Fibroblast of skin of left biceps (primary cell): Measurements from ENCODE around the gene PPP1R1A.

Experiments
- DNase-seq, 2 experiments: peaks; one replicate each; pipeline ENCODE4 v3.0.0-alpha.2; 2013; ENCODE audit warnings: low read depth in 2 of 2

PPP1R1A gene

DNA sequence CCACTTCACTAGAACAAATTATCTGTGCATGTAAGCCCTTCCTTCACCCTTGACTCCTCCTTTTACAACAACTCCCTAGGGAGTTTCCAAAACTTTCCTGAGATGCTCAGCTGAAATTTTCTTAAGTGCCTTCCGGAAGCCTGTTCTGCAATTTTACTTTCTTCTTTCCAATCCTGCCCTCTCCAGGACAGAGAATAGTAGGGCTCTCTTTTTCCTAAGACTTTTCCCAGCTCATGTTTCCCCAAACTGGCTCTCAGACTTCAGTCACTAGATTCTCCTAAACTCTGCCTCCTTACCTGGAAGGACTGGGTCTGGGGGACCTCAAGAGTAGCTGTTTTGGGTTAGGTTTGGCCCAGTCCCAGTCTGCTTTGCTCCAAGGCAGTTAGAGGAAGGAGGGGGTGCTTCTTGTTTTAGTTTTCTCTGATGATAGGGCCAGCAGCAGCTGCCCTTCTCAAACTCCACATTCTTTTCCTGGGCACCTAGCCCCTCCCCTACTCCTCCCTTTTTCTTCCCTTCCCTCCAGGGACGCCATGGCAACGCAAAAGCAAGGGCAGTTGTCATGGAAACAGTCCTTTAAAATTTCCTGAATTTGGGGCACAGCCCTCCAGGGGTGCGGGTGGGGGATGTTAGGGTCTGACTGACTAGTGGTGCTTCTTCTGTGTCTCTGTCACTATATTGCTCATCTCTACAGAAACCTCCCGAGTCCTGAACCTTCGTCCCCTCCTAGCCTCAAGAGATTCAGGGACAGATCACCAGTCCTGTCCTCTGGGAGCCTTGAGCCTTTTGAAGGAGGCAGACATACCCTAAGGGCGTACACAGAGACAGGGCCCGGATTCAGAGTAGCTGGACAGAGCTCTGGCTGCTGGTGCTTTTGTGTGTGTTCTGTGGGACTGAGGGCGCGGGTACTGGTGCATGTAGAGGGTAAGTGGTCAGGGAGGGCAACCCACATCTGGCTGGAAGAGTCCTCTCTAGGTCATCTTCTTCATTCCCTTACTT, 17.0 kb downstream of the PPP1R1A start:
- DNase-seq: no peak

DNA sequence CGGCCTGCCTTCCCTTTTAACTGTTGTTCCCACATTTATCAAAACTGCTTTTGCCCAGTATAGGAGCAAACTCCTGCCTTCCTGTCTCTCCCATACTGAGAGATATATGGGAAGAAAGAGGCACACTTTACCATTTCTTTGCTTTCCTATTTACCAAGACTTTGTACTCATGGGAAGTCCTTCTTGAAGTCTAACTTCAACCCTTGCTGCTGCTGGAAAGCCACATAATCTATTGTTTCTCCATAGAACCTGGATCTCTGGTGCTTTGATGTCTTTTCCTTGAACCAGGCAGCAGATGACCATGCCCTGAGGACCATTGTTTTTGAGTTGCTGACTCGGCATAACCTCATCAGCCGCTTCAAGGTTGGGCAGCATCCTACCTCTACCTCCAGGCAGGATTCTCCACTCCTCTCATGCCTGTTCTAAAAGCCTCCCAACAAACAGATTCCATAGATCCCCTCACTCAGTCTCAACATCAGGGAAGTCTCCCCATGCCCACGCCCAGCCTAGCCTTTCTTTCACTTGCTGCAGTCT, 18.4 kb downstream of the PPP1R1A start:
- DNase-seq: no peak

DNA sequence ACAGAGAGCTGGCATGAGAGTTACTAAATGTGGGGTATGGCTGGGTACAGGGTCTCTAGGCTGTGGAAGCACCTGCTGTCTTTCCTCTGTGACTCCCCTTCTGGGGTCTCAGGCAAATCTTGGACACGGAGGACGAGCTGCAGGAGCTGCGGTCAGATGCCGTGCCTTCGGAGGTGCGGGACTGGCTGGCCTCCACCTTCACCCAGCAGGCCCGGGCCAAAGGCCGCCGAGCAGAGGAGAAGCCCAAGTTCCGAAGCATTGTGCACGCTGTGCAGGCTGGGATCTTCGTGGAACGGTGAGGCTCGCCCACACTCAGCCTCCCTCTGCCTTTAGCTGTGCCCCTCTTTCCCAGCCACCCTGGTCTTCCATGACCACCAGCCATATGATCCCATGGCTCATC, 19.4 kb downstream of the PPP1R1A start:
- no peak for DNase-seq

DNA sequence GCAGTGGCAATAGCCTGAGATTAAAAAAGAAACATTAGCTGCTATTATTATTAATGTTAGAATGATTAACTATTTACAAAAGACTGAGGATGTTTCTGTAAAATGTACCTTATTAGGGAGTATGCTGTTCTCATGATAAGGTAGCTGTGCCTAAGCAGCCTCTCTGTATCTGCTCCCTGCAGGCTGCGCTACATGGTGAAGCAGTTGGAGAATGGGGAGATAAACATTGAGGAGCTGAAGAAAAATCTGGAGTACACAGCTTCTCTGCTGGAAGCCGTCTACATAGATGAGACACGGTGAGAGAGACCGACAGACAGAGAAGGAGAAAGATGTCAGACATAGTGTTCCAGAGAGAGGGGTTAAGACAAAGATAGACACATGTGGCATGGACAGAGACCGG, 21.7 kb downstream of the PPP1R1A start:
- no peak for DNase-seq

DNA sequence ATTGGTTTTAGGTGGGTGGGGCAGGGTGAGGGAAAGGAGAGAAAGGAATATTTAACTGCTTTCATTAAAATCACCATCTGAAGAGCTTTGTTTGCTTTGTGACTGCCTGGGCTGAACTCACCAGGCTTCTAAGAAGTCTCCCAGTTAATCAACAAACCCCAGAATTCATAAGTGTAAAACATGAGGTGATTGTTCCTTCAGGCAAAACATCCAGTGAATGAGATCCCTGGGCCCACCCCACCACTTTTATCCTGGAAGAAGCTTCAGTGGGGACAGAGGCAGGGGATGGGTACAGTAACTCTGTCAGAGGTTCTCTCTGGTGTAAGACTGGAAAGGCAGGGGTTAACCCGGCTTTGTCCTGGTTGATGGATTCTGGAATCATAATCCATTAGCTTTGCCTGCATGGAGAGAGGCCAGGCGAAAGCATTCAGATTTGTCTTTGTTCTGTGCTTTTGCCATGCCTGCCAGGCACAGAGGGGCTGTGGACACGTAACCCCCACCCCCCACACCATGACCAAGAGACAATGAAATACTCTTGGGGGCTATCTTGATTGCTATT, 22.4 kb downstream of the PPP1R1A start:
- no peak for DNase-seq

DNA sequence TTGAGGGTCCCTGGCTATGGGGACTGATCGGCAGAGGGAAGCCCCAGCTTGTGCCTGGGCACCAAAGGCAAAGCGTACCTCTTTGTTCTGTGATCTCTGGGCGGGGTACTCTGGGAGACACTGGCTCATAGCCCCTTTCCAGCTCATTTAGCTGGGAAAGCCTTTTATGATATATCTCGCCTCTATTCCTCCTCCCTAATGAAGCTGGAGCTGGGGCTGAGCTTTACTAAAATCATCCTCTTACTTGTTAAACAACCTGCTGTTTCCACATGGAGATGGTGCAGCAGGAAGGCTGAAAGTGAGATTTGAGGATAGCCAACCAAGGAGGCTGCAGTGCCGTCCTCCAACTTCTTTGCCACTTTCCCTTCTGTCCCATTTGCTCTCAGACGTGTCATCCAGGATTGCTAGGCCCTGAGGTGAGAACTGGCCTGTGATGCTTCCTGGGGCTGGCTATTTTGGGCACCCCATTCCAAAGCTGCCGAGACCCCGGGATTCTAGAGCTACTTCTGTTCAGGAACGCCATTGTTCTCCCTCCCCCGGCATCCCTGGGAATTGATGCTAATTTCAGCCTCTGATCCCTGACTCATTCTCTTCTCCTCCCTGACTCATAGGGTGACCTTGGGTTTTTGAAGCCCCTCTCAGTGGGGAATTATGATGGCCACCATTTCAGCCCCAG, 23.0 kb downstream of the PPP1R1A start:
- no peak for DNase-seq

DNA sequence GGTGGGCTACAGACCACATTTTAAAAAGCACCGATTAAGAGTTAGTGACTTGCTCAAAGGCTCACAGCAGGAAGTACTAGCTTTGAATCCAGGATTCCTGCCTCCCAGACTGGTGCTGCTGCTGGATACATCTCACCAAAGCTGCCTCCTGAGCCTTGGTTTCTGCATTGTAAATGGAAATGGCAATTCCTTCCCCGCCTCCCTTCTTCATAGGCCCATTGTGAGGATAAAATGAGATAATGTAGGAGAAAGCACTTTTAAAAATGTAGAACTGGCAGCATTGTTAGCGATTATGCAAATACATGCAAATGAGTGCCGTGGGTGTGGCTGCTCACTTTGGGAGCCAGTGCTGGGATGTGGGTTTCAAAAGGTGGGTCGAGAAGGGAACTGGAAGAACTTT, 23.7 kb downstream of the PPP1R1A start:
- DNase-seq: no peak

DNA sequence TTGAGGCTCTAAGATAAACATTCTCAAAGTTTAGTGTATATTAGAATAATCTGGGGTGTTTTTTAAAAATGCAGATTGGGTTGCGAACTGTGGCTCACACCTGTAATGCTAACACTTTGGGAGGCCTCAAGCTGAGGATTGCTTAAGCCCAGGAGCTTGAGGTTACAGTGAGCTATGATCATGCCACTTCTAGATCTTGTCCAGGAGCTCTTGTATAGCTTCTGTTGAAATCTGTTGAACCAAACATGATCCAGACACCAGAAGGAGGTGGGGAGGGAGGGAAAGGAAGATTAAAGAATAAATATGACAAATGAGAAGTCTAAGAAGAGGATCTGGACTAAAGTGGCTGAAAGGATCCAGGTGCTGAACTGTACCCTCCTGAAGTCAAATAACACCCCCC, 24.7 kb downstream of the PPP1R1A start:
- DNase-seq: no peak

DNA sequence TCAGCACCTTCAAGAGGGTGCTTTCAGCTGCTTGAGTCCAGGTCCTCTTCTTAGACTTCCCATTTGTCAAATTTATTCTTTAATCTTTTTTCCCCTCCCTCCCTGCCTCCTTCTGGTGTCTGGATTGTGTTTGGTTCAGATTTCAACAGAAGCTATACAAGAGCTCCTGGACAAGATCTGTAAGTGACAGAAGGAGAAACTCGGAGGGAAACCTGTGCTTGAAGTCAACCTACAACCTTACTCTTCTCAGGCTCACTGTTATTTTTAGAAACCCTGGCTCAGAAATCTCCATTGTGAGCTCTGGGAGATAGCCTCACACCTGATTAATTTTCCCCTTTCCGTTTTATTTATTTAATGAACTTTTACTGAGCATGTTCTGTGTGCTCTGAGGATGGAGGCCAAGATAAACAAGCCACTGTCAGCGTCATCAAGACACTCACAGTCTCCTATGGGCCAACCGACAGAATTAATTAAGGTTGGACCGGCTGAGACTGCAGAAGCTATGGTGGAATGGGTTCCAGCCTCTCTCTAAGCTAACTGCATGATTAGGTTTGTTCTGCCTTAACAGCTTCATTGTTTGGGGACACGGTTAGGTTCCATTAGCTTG, 25.6 kb downstream of the PPP1R1A start:
- DNase-seq: no peak

DNA sequence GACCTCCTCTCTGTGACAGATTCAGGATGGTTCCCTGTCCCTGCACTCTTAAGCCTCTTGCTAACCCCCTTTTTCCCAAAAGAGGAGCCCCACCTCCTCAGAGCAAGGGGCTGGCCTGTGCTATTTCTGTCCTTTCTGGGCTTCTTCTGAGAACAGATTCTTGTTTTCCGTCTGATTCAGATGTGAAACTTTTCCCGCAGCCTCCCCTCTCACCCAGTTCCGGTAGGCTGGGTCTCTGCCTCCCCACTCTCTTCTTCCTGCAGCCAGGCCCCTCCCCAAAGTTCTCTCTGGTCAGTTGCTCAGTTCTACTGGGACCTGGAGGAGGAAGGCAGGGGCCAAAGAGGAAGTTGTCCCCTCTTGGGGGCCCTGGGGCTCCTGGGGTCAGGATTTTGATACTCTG, 27.3 kb downstream of the PPP1R1A start:
- DNase-seq: no peak

DNA sequence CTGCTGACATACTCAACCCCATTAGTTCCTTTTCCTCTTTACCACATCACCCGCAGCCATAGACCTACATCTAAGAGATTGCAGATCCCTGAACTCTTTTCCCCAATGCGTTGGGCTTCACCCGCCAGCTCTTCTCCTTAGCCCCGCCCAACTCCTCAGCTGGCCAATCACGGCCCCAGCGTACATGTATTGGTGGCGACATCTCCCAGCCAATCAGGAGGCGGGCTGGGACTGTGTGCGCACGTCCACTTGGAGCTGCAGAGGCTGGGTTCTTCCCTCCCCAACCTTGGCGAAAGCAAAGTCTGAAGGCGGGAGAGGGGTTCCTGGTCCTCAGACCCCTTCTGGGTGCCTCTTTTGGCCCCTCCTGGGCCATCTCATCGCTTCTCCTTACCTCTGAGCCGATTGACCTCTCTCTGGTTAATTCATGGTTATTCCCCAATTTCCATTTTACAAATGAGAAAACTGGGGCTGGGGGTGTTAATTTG, 28.0 kb downstream of the PPP1R1A start:
- DNase-seq: peak; percentile 47 to 49

DNA sequence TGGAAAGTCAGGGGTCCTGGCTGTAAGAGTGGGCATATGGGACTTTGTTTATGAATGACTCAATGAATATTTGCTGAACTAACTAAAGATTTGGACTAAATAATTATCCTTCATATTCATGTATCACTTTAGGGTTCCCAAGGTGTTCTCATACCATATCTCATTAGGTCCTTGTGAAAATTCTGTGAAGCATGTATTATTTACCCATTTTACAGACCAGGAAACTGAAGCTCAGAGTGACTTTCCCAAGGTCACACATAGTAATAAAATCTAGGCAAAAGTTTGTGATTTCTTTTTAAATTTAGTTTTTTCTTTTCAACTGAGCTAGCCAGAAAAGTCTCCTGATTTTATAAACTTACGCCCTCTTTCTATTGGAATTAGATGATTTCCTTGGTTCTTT, 29.7 kb downstream of the PPP1R1A start:
- no peak for DNase-seq

DNA sequence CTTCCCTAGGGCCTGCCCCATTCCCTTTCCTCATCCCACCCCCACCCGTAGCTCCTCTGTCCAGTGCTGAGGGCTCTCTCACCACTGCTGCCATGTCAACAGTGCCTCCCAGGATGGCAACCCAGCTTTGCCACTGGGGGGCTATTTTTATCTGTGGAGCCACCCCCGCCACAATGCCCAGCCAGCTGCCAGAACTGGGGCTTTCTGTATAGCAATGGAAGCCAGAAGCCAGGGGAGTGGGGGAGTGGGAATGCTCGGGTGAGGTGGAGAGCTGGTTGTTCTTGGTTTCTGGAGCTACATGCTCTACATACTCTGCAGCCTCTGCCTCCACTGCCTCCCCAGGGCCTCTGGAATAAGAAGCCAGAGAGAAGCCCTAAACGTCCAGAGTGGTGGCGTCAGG, 30.1 kb downstream of the PPP1R1A start:
- no peak for DNase-seq

DNA sequence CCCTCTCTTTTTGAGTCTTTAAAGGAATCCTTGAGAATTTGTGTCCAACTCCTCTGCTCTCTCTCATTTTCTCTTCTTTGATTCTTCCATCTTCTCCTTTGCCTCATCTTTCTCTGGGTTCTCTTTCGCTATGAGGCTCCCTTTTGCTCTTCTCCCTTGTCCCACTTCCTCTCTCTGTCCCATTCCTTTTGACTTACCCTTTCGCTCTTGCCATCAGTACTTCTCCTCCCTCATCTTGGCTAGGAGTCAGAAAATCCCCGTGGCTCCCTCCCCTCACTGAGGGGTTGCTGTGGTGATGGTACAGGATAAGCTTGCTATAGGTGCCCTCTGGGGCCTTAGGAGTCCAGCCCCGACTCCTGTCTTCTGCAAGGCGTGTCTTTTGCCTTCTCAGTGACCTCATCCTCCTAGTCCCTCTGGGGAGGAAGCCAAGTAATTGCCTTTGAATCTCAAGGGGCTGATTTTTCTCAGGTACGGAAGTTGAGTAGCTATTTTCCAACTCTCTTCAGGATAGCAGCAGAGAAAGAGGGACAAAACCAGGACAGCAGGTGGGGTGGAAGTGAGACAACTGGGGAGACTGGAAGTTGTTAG, 32.7 kb downstream of the PPP1R1A start:
- no peak for DNase-seq

DNA sequence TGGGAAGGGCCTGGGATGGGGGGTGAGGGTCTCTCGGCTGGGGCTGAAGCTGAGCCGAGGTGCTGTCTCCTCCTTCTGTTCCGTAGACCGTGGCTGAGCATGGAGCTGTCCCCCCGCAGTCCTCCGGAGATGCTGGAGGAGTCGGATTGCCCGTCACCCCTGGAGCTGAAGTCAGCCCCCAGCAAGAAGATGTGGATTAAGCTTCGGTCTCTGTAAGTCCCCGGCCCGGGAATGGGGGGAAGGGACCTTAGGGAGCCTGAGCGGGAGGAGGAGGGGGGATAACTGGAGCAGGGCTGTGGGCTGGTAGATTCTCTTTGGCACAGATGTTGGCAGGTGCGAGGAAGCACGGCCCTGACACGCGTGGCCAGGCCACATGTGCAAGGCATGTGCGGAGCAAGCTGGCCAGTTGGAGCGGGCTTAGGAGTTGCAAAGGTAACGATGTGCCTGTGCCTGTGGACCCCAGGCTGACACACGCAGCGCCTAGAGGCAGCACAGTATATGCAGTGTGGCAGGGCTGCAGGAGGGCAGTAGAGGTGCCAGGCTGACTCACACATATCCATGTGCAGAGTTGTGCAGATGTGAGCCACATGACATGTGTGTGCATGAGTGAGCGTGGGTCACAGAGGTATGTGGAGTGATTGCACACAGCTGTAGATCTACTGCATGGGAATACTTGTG, 38.5 kb downstream of the PPP1R1A start:
- no peak for DNase-seq

DNA sequence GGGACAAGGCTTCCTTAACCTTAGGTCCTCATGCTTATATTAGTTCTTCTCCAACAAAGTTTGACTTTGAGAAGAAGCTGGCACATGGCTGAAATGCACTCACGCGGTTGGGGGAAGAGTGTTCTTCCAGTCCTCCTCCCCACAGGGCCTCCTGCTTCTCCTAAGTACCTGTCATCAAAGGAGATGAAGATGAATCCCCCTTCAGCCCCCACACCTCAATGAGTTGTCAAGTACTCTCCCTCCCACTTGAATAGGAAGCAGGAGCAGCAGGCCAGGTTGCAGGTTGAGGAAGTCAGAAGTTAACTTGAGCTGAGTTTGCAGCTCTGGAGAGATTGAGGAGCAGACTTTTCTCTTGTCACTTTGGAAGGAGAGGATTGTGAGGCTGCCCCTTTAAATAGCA, 41.9 kb downstream of the PPP1R1A start:
- no peak for DNase-seq

DNA sequence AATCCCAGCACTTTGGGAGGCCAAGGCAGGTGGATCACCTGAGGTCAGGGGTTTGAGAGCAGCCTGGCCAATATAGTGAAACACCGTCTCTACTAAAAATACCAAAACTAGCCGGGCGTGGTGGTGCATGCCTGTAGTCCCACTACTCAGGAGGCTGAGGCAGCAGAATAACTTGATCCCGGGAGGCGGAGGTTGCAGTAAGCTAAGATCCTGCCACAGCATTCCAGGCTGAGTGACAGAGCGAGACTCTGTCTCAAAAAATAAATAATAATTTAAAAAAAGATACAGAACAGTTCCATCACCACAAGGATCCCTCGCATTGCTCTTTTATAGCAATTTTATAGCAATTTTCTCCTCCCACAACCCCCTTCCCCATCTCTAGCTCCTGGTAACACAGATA, 43.7 kb downstream of the PPP1R1A start:
- no peak for DNase-seq

DNA sequence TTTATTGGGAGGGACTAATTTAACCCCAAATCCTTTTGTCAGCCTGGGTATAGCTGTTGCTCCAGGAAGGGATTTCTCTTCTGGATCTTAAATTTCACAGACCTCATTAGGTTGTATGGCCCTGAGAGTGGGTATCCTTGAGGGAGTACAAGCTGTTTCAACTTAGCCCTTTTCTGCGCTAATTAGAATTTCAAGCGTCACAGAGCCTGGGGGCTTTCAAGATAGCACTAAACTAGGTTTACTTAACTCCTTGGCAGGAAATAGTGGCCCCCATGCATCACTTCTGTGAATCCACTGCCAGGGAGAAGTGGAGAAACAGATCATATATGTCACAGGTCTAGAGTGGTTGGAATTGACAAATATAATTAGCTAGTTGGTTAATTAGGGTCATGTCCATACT, 44.9 kb downstream of the PPP1R1A start:
- DNase-seq: no peak

DNA sequence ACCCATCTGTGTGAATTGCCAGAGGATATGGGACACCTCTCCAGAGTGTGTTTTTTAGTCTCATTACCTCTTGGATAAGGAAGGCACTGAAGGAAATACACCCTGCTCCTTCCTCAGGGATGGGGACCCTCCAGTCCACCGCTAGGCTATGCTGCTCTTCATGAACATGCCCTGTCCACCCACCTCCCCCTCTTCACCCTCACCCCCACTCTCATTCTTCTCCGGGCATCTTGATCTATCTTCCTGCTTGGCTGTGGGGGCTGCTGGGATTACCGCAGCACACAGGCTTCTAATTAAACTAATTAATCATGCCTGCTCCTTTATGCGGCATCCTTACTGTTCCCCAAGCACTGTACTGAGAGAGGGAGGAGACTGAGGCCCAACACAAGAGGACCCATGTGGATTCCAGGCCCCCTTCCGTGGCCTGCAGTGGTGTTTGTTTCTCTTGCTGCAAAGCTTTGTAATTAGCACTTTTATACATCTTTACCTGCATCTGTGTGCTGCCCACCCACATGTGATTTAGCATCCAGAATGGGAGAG, 46.6 kb downstream of the PPP1R1A start:
- DNase-seq: no peak

DNA sequence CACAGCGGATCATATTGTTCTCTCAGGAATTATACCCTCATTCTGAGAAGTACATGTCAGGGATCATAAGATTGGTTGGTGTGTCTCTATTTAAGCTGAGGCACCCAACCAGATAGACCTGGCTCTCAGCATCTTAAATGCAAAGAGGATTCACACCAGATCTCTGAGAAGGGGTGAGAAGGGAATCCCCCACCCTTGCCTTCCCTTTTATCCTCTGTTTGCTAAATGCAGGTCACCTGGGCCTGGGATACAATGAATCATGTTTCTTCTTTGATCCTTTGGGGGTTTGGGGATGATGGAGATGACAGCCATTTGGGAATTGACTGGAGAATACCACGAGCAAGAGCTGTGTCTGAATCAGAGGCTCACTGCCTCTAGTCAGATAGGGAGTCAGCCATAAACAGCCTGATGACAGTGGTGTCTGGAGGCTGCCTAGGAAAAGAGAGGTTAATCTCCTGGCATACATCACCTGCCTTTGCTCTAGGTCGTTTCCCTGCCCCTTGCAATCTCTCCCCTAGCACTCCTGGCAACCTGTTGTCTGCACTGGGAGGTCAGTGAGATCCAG, 50.2 kb downstream of the PPP1R1A start:
- DNase-seq: no peak
